HepG2 (cell line): ENCODE measurements around the gene AWAT1.

Experiments
- CREB1 ChIP-seq, 2 experiments: fragments of 450-650 bp in 1 of 2; IDR thresholded peaks; 2 replicates each; pipeline ENCODE4 v1.6.1; 2016 to 2017; ENCODE audit warnings: control low read depth in 1 of 2, mild to moderate bottlenecking in 1 of 2, missing compliant biosample characterization in 1 of 2, missing genetic modification characterization in 1 of 2
- HCFC1 ChIP-seq: fragments of 150-350 bp; IDR thresholded peaks from 2 replicates; pipeline ENCODE4 v1.6.1; 2014; ENCODE audit warnings: low read depth, low read length
- IRF2 ChIP-seq: IDR thresholded peaks from 2 replicates; pipeline ENCODE4 v1.6.1; 2018; ENCODE audit warnings: missing genetic modification reagents, missing compliant biosample characterization
- KDM1A ChIP-seq: IDR thresholded peaks from 2 replicates; pipeline ENCODE4 v1.6.1; 2016; ENCODE audit warnings: missing compliant biosample characterization
- ZKSCAN1 ChIP-seq: fragments of 150-350 bp; IDR thresholded peaks from 2 replicates; pipeline ENCODE4 v1.6.1; 2014; ENCODE audit warnings: low read length

GRCh38 chrX:70244881-70245280 is 10.4 kb downstream of the AWAT1 start:
- TF ChIP-seq KDM1A (CRISPR knock-in tag) (no peak), IRF2 (CRISPR knock-in tag) (no peak), CREB1 (IDR thresholded peaks at IDR 0.05) (no peak), CREB1 (CRISPR knock-in tag; IDR thresholded peaks at IDR 0.05) (no peak), HCFC1 (no peak), ZKSCAN1 (no peak)
